Measurements from ENCODE around the gene LHFPL5.

LHFPL5 gene

GRCh38 chr6:35788423-35788982 is 16.6 kb upstream of the LHFPL5 start:
- TF ChIP-seq CTCF (IDR thresholded peaks at IDR 0.05; ENCODE audit: poor library complexity, severe bottlenecking) = no peak
- ATAC-seq (ENCODE audit: low read depth) (no peak), DNase-seq (ENCODE audit: low spot score) (no peak)
- H3K27me3 ChIP-seq (ENCODE audit: insufficient read depth, poor library complexity, severe bottlenecking) = peaks cover 5% of the 10 kb centered on the region
- no peaks in the 10 kb centered on the region for H3K4me1 ChIP-seq (ENCODE audit: insufficient read depth, poor library complexity, severe bottlenecking)
- no peaks in the 10 kb centered on the region for H3K9me3 ChIP-seq (ENCODE audit: severe bottlenecking)
- H3K36me3 ChIP-seq (ENCODE audit: low read depth) = no peaks in the 10 kb centered on the region
- no peak overlapping the region for H3K27ac ChIP-seq (ENCODE audit: poor library complexity, severe bottlenecking)
- no peak overlapping the region for H3K4me3 ChIP-seq (ENCODE audit: severe bottlenecking)

GRCh38 chr6:35790683-35791082 is 14.5 kb upstream of the LHFPL5 start:
- Histone ChIP-seq H3K4me1 (ENCODE audit: insufficient read depth, poor library complexity, severe bottlenecking) (no peaks in the 10 kb centered on the region), H3K27ac (ENCODE audit: poor library complexity, severe bottlenecking) (no peak overlapping the region), H3K4me3 (ENCODE audit: severe bottlenecking) (no peak overlapping the region), H3K27me3 (ENCODE audit: insufficient read depth, poor library complexity, severe bottlenecking) (peaks cover 5% of the 10 kb centered on the region), H3K9me3 (ENCODE audit: severe bottlenecking) (no peaks in the 10 kb centered on the region), H3K36me3 (ENCODE audit: low read depth) (no peaks in the 10 kb centered on the region)
- no peak for DNase-seq (ENCODE audit: low spot score)
- no peak for TF ChIP-seq CTCF (IDR thresholded peaks at IDR 0.05; ENCODE audit: poor library complexity, severe bottlenecking)
- ATAC-seq (ENCODE audit: low read depth) = no peak

GRCh38 chr6:35794536-35795452 is 10.4 kb upstream of the LHFPL5 start:
- TF ChIP-seq CTCF (IDR thresholded peaks at IDR 0.05; ENCODE audit: poor library complexity, severe bottlenecking) = no peak
- no peak; the same call in 2 of the 3 replicates for ATAC-seq (ENCODE audit: low read depth)
- Histone ChIP-seq H3K27me3 (ENCODE audit: insufficient read depth, poor library complexity, severe bottlenecking) (no peaks in the 10 kb centered on the region), H3K4me3 (ENCODE audit: severe bottlenecking) (no peak overlapping the region), H3K36me3 (ENCODE audit: low read depth) (no peaks in the 10 kb centered on the region), H3K27ac (ENCODE audit: poor library complexity, severe bottlenecking) (no peak overlapping the region), H3K4me1 (ENCODE audit: insufficient read depth, poor library complexity, severe bottlenecking) (no peaks in the 10 kb centered on the region), H3K9me3 (ENCODE audit: severe bottlenecking) (no peaks in the 10 kb centered on the region)
- no peak for DNase-seq (ENCODE audit: low spot score)

GRCh38 chr6:35795453-35796071 is 9.6 kb upstream of the LHFPL5 start:
- no peaks in the 10 kb centered on the region for H3K27me3 ChIP-seq (ENCODE audit: insufficient read depth, poor library complexity, severe bottlenecking)
- H3K4me1 ChIP-seq (ENCODE audit: insufficient read depth, poor library complexity, severe bottlenecking) = no peaks in the 10 kb centered on the region
- no peaks in the 10 kb centered on the region for H3K9me3 ChIP-seq (ENCODE audit: severe bottlenecking)
- no peak overlapping the region for H3K27ac ChIP-seq (ENCODE audit: poor library complexity, severe bottlenecking)
- ATAC-seq (ENCODE audit: low read depth) (no peak), DNase-seq (ENCODE audit: low spot score) (no peak)
- no peak for TF ChIP-seq CTCF (IDR thresholded peaks at IDR 0.05; ENCODE audit: poor library complexity, severe bottlenecking)
- no peaks in the 10 kb centered on the region for H3K36me3 ChIP-seq (ENCODE audit: low read depth)
- H3K4me3 ChIP-seq (ENCODE audit: severe bottlenecking) = no peak overlapping the region
